IMR-90 (cell line): ENCODE measurements around the gene NME7.
"Not testable (repeated sequence)": the region's sequence is repeated elsewhere in the genome, so short reads cannot be mapped to it uniquely, and the experiment has no call there.

Experiments
- BHLHE40 ChIP-seq: fragments of 150-350 bp; IDR thresholded peaks from 2 replicates; pipeline ENCODE4 v1.6.1; 2016; ENCODE audit warnings: mild to moderate bottlenecking, low read depth, low read length
- CEBPB ChIP-seq: IDR thresholded peaks from 2 replicates; pipeline ENCODE4 v1.6.1; 2012; ENCODE audit warnings: low read depth, low read length, improper control_type of control experiment
- CTCF ChIP-seq: conservative IDR thresholded peaks from 2 replicates; pipeline ENCODE4 v1.5.1; 2012; ENCODE audit warnings: mild to moderate bottlenecking, low read depth, low read length, improper control_type of control experiment
- FOS ChIP-seq: fragments of 150-350 bp; IDR thresholded peaks from 2 replicates; pipeline ENCODE4 v1.6.1; 2016; ENCODE audit warnings: low read depth, low read length
- MAFK ChIP-seq: IDR thresholded peaks from 2 replicates; pipeline ENCODE4 v1.6.1; 2012; ENCODE audit warnings: low read depth, low read length, improper control_type of control experiment
- MAZ ChIP-seq: IDR thresholded peaks from 2 replicates; pipeline ENCODE4 v1.6.1; 2012; ENCODE audit warnings: low read depth, mild to moderate bottlenecking, low read length, improper control_type of control experiment, moderate library complexity, borderline replicate concordance
- POLR2A ChIP-seq: IDR thresholded peaks from 2 replicates; pipeline ENCODE4 v1.6.1; 2012; ENCODE audit warnings: mild to moderate bottlenecking, low read depth, low read length
- SMC3 ChIP-seq: fragments of 150-350 bp; IDR thresholded peaks from 2 replicates; pipeline ENCODE4 v1.6.1; 2016; ENCODE audit warnings: low read depth, mild to moderate bottlenecking, antibody characterized with exemption, low read length, moderate library complexity

- TF ChIP-seq CTCF, POLR2A, MAZ, BHLHE40, CEBPB, MAFK, SMC3, FOS: not testable (repeated sequence)
These were observed 242.0 kb downstream of the NME7 start for GRCh38 chr1:169125597-169125996.
